H1 (cell line): ENCODE measurements around the gene SPOCK1. TPM values are rescaled to one million over a fixed set of nuclear protein-coding genes. Genes with fewer than 3 reads are reported as not detected.

Experiments
- ATF3 ChIP-seq: IDR thresholded peaks from 2 replicates; pipeline ENCODE4 v1.6.1; 2011; ENCODE audit warnings: low read depth, mild to moderate bottlenecking, low read length; ENCODE audit not compliant: insufficient read depth
- polyA plus RNA-seq, 7 experiments: library from polyadenylated mRNA; depleted of rRNA in 3 of 7; stranded (reverse) in 5 of 7; unstranded in 2 of 7; fragments of >200 nt in 5 of 7; fragments of 200-250 nt in 2 of 7; gene quantifications; 1 replicate in 5 of 7; 2 replicates in 1 of 7; 4 replicates in 1 of 7; pipeline versions ENCODE4 v1.2.1 to v1.2.3, GENCODE V29; 2011 to 2013; ENCODE audit warnings: missing spikeins in 2 of 7, mixed read lengths in 2 of 7
- total RNA-seq: library from RNA; stranded (reverse); fragmentation: NEBNext Ultra II Directional; extraction: Animal tissue kit (Norgen Biotek cat#: 25700); gene quantifications from 2 replicates; pipeline ENCODE4 v1.2.1, GENCODE V29; 2021

Gene SPOCK1
- total and polyA plus RNA-seq, 2 of the 8 experiments (the other 6 are each of a cell fraction or from before 2014, with no cell fraction given), result 6.9 to 18.1 TPM

GRCh38 chr5:137410234-137411010 lies 88.7 kb downstream of the SPOCK1 start (continued):
- no peak for TF ChIP-seq ATF3
